Peyer's patch (tissue), 4 donors: ENCODE results near the gene KCTD19.

Experiments used
- CTCF ChIP-seq, 6 experiments: fragments of 450-650 bp in 4 of 6; fragments of 200-600 bp in 2 of 6; sonication (generic) in 1 of 6; IDR thresholded peaks; one replicate each; pipeline ENCODE4 v1.5.1; 2017 to 2019; ENCODE audit warnings: antibody characterized with exemption in 6 of 6, mild to moderate bottlenecking in 3 of 6, moderate library complexity in 1 of 6
- POLR2A ChIP-seq, 2 donors: fragments of 450-650 bp; IDR thresholded peaks; one replicate each; pipeline ENCODE4 v1.5.1; 2017; ENCODE audit warnings: antibody characterized with exemption in 2 of 2, mild to moderate bottlenecking in 2 of 2, moderate library complexity in 2 of 2

GRCh38 chr16:67246081-67246755 lies 80.3 kb downstream of the KCTD19 start:
- TF ChIP-seq POLR2A (IDR thresholded peaks at IDR 0.05): no peak
- peak in 4 of 6 experiments; percentile 27 to 42 (median 34) for TF ChIP-seq CTCF (IDR thresholded peaks at IDR 0.05)
